ENCODE results near the gene GRID2. TPM values are rescaled to one million over a fixed set of nuclear protein-coding genes. Genes with fewer than 3 reads are reported as not detected.

The GRID2 gene
- total RNA-seq, 4 donors from 2014 or later = not detected

- TF ChIP-seq CTCF (IDR thresholded peaks at IDR 0.05; ENCODE audit: low read depth) = no peak
Observed at GRCh38 chr4:92809381-92809780, 505.6 kb downstream of the GRID2 start.

GRCh38 chr4:92812652-92813051 lies 508.9 kb downstream of the GRID2 start:
- TF ChIP-seq CTCF (IDR thresholded peaks at IDR 0.05; ENCODE audit: low read depth) = no peak

- TF ChIP-seq CTCF (IDR thresholded peaks at IDR 0.05; ENCODE audit: low read depth) = no peak
Observed at GRCh38 chr4:92814677-92815076, 510.9 kb downstream of the GRID2 start.

- no peak for TF ChIP-seq CTCF (IDR thresholded peaks at IDR 0.05; ENCODE audit: low read depth)
Observed at GRCh38 chr4:92825256-92825655, 521.5 kb downstream of the GRID2 start.

GRCh38 chr4:92825791-92826190 lies 522.0 kb downstream of the GRID2 start:
- TF ChIP-seq CTCF (IDR thresholded peaks at IDR 0.05; ENCODE audit: low read depth) = no peak

- TF ChIP-seq CTCF (IDR thresholded peaks at IDR 0.05; ENCODE audit: low read depth) = no peak
Observed at GRCh38 chr4:92830771-92831170, 527.0 kb downstream of the GRID2 start.

- TF ChIP-seq CTCF (IDR thresholded peaks at IDR 0.05; ENCODE audit: low read depth) = no peak
Observed at GRCh38 chr4:92840880-92841279, 537.1 kb downstream of the GRID2 start.
